Psoas muscle (tissue), 8 donors: ENCODE data around the gene PHLPP1. TPM values are rescaled to one million over a fixed set of nuclear protein-coding genes. Genes with fewer than 3 reads are reported as not detected.
A peak's percentile ranks its signal among the peaks of the same experiment; 100 is the strongest.

Experiments used
- ATAC-seq, 4 donors: fragments of 200-7000 bp; cut with Tn5 transposase; one replicate each; pipeline ENCODE4 v1.9.1; 2020; ENCODE audit warnings: moderate library complexity in 3 of 4, mild to moderate bottlenecking in 2 of 4
- DNase-seq, 2 donors: peaks; one replicate each; pipeline ENCODE4 v3.0.0-alpha.2; 2020
- H3K27ac ChIP-seq: fragments of 200-600 bp; one replicate; pipeline ENCODE4 v1.8.0; 2022
- H3K27me3 ChIP-seq, 3 donors: fragments of 200-600 bp in 1 of 3; one replicate each; pipeline versions ENCODE4 v1.6.1 to v1.8.0; 2013 to 2022; ENCODE audit warnings: low read length in 2 of 3, mild to moderate bottlenecking in 2 of 3, moderate library complexity in 1 of 3; ENCODE audit not compliant: insufficient read depth in 3 of 3
- H3K36me3 ChIP-seq, 2 donors: fragments of 200-600 bp in 1 of 2; one replicate each; pipeline versions ENCODE4 v1.6.1 to v1.8.0; 2013 to 2022; ENCODE audit warnings: low read depth in 1 of 2, mild to moderate bottlenecking in 1 of 2, moderate library complexity in 1 of 2; ENCODE audit not compliant: insufficient read depth in 1 of 2
- H3K4me1 ChIP-seq: fragments of 200-600 bp; one replicate; pipeline ENCODE4 v1.8.0; 2022
- H3K4me3 ChIP-seq: fragments of 200-600 bp; one replicate; pipeline ENCODE4 v1.8.0; 2022; ENCODE audit warnings: mild to moderate bottlenecking
- H3K9me3 ChIP-seq: fragments of 200-600 bp; one replicate; pipeline ENCODE4 v1.8.0; 2022
- WGBS, 3 donors: extraction: QIAGEN DNeasy Blood & Tissue Kit; methylation state at CpG; one replicate each; pipeline versions ENCODE4 v1.1.6 to v1.1.7; 2013; 5-methylcytosine and 5-hydroxymethylcytosine counted together
- intact Hi-C, 2 donors: fragments of 100-400 bp; cut with DNase I; formaldehyde crosslinking; loops; one replicate each; pipeline versions ENCODE4 v1.11.0 to v1.14.2; 2022
- polyA plus RNA-seq, 3 donors: library from polyadenylated mRNA; stranded (reverse); fragments of 200-250 nt; gene quantifications; one replicate each; pipeline ENCODE4 v1.2.3, GENCODE V29; 2013
- total RNA-seq, 4 donors: library from RNA; stranded (reverse); fragmentation: NEBNext Ultra II Directional in 2 of 4; extraction: Animal tissue kit (Norgen Biotek cat#: 25700) in 2 of 4; gene quantifications; one replicate each; pipeline versions ENCODE4 v1.2.1 to v1.2.4, GENCODE V29; 2021 to 2023
- TF ChIP-seq, protein P1 (sequence below): fragments of 200-600 bp; IDR thresholded peaks from one replicate; pipeline ENCODE4 v1.8.0; 2022; ENCODE audit warnings: antibody characterized with exemption
- donor health status: healthy with polysubstance abuse.
- donor health status: DM: no; HTN: no; CAD: no; lungs with moderate emphysema.
- donor health status: Bipolar disorder and iron deficiency.
- donor health status: healthy.
- donor health status: DM: yes; HTN: yes; CAD: no.
- donor health status: DM: no; HTN: no; CAD: no.
- donor health status: DM: no; HTN: no; CAD: no.
- donor health status: DM: yes; HTN: yes; CAD: no.

PHLPP1 gene
- total and polyA plus RNA-seq, 7 donors: 0.79 to 6.4 (median 3.5) TPM

DNA sequence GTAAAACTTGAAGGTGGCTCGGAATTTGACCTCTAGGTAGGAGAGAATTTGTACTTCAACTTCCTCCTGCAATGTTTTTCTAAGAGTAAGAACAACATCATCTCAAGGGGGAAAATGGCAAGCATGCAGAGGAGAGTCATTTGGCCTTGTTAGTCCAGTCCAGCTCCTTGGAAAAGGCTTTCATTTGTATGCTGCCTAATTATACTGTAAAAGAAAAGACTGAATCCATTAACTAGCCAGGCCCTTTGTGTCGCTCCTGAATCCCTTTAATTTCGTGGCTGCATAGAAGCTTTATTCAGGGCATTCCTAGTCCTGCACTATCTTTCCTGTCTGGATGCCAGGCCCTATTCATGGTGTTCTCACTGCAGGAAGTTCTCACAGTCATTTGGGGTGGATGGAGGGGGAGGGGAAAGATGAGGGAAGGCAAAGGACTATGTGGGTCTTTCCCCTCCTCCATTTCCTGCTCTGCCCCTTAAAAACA is 36.0 kb downstream of the PHLPP1 start:
- no peaks in the 10 kb centered on the region for H3K9me3 ChIP-seq
- H3K4me1 ChIP-seq: peaks cover 9% of the 10 kb centered on the region
- no peaks in the 10 kb centered on the region for H3K27me3 ChIP-seq
- ATAC-seq (no peak), DNase-seq (no peak)
- no peaks in the 10 kb centered on the region for H3K36me3 ChIP-seq
- TF ChIP-seq, protein P1, sequence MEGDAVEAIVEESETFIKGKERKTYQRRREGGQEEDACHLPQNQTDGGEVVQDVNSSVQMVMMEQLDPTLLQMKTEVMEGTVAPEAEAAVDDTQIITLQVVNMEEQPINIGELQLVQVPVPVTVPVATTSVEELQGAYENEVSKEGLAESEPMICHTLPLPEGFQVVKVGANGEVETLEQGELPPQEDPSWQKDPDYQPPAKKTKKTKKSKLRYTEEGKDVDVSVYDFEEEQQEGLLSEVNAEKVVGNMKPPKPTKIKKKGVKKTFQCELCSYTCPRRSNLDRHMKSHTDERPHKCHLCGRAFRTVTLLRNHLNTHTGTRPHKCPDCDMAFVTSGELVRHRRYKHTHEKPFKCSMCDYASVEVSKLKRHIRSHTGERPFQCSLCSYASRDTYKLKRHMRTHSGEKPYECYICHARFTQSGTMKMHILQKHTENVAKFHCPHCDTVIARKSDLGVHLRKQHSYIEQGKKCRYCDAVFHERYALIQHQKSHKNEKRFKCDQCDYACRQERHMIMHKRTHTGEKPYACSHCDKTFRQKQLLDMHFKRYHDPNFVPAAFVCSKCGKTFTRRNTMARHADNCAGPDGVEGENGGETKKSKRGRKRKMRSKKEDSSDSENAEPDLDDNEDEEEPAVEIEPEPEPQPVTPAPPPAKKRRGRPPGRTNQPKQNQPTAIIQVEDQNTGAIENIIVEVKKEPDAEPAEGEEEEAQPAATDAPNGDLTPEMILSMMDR: no peak
- WGBS, 3 donors: 44 to 55% (median 49%) methylated on average over 3 of the region's 3 CpGs
- no peak overlapping the region for H3K27ac ChIP-seq
- intact Hi-C loops: no loop called here
- no peak overlapping the region for H3K4me3 ChIP-seq

DNA sequence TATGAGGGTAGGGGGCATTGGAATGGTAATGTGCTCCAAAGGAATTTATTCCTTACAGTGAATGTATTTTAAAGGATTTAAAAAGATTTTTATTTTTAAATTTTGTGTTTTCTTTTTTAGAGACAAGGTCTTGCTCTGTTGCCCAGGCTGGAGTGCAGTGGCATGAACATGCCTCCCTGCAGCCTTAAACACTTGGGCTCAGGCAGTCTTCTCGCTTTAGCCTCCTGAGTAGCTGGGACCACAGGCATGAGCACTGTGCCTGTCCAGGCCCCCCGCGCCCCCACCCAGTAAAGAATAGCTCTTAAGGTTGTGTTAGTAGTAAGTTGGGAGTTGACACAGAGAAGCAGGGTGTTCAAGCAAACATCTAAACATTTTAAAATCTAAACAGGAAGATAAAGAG is 36.6 kb downstream of the PHLPP1 start:
- Histone ChIP-seq H3K9me3 (no peaks in the 10 kb centered on the region), H3K4me1 (peaks cover 9% of the 10 kb centered on the region), H3K27me3 (no peaks in the 10 kb centered on the region), H3K27ac (no peak overlapping the region), H3K36me3 (no peaks in the 10 kb centered on the region), H3K4me3 (no peak overlapping the region)
- TF ChIP-seq, protein P1: no peak
- no peak for DNase-seq
- no peak for ATAC-seq
- intact Hi-C loops: no loop called here
- WGBS, 3 donors: 90 to 93% (median 91%) methylated on average over 3 of the region's 3 CpGs

DNA sequence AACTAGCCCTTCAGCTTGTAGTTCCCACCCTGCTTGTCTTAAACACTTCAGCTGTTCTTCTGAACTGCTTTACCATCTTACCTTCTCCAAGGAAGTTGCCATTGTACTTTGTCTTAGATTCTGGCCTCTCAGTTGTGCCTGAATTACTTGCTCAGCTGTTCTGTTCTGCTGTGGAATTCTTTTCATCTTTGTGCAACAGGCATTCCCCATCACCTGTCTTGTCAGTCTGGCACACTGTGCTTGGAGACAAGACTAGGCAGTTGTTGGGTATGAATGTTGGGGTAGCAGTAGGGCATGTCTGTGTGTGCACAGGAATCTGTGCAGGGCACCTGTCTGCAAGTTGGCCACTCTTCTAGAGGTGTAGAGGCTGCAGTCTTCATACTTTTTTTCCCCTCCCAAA is 38.7 kb downstream of the PHLPP1 start:
- Histone ChIP-seq H3K4me3 (no peak overlapping the region), H3K27ac (no peak overlapping the region), H3K9me3 (no peaks in the 10 kb centered on the region), H3K36me3 (no peaks in the 10 kb centered on the region), H3K4me1 (peaks cover 12% of the 10 kb centered on the region), H3K27me3 (no peaks in the 10 kb centered on the region)
- DNase-seq: no peak
- TF ChIP-seq, protein P1: no peak
- ATAC-seq: peak in 1 of 4 donors; percentile 22
- intact Hi-C loops: no loop called here

DNA sequence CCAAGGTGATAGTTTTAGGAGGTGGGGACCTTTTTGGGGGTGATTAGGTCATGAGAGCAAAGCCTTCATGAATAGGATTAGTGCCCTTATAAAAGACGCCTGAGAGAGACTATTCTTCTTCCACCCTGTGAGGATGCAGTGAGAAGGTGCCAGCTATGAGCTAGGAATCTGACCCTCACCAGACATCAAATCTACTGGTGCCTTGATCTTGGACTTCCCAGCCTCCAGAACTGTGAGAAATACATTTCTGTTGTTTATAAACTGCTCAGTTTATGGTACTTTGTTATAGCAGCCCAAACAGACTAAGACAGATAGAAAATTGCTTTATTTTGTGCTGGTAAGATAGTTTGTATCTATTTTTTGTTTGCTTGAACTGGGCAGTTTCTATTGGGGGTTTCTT is 40.1 kb downstream of the PHLPP1 start:
- ATAC-seq (no peak), DNase-seq (no peak)
- WGBS, 3 donors: 83 to 87% (median 86%) methylated on average over 1 of the region's 1 CpG

DNA sequence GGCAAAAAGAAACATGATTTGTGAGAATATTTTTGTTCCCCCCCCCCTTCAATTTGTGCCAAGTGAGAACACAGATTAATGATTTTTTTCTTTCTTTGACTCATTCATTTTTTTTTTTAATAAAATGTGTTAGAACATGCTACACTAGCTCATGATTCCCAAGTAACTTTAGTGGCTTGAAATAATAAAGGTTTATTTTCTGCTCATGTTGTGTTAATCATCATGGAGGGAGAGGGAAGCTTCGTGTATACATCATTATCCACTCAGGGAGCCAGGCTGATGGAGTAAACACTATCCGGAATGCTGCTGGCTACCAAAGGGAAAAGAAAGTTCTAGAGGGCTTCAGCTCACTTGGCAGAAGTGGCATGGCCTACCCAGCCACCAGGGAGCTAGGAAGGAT is 40.6 kb downstream of the PHLPP1 start:
- Histone ChIP-seq H3K36me3 (no peaks in the 10 kb centered on the region), H3K9me3 (no peaks in the 10 kb centered on the region), H3K4me1 (peaks cover 17% of the 10 kb centered on the region), H3K4me3 (no peak overlapping the region), H3K27ac (no peak overlapping the region), H3K27me3 (no peaks in the 10 kb centered on the region)
- TF ChIP-seq, protein P1: no peak
- 92 to 100% (median 98%) methylated on average over 2 of the region's 2 CpGs for WGBS, 3 donors
- no peak for ATAC-seq
- intact Hi-C loops: no loop called here
- DNase-seq: no peak

More for the DNA sequence above, 40.1 kb downstream of the PHLPP1 start:
- intact Hi-C loops: no loop called here
- Histone ChIP-seq H3K4me1 (peaks cover 17% of the 10 kb centered on the region), H3K36me3 (no peaks in the 10 kb centered on the region), H3K27me3 (no peaks in the 10 kb centered on the region), H3K9me3 (no peaks in the 10 kb centered on the region), H3K27ac (no peak overlapping the region), H3K4me3 (no peak overlapping the region)
- TF ChIP-seq, protein P1: no peak
